NCI-H526 treated with DMSO at 0.1 percent for 48 hours (cell line): ENCODE results near the gene BRIP1.
"Not testable (repeated sequence)": the region's sequence is repeated elsewhere in the genome, so short reads cannot be mapped to it uniquely, and the experiment has no call there.

Experiments
- DNase-seq: peaks from one replicate; lab custom pipeline; 2025; lab: John Stamatoyannopoulos, UW

BRIP1 gene

DNA sequence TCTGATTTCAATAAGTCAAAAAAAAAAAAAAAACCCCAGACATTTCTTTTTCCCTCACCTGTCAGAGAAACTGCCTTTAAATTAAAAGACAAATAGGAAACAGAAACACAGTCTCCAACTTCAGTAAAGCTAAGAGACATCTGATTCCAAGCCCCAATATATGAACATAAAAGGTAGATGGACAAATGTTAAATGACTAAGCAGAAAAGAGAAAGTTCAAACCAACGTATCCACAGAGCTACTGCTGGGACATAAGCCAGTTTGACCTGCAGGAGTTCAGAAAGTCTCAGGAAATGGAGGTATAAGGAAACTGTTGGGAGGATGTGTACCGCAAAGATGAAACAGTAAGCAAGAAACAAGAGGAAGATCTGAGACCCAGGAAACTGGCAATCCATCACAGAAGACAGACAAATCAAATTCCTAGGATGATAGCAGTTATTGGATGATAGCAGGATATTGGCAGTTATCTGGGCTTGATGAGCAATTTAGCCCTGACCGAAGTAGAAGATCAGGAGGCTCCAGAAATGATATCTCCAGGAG, 135.0 kb downstream of the BRIP1 start:
- DNase-seq, result no peak

DNA sequence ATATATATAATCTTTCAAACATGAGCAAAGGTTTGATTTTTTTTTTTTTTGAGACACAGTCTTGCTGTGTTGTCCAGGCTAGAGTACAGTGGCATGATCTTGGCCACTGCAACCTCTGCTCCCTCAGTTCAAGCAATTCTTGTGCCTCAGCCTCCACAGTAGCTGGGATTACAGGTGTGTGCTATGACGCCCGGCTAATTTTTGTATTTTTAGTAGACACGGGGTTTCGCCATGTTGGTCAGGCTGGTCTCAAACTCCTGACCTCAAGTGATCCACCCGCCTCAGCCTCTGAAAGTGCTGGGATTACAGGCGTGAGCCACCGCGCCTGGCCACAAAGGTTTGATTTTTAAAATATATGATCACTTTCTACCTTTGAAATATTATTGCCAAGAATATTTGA, 135.5 kb downstream of the BRIP1 start:
- DNase-seq, result not testable (repeated sequence)

DNA sequence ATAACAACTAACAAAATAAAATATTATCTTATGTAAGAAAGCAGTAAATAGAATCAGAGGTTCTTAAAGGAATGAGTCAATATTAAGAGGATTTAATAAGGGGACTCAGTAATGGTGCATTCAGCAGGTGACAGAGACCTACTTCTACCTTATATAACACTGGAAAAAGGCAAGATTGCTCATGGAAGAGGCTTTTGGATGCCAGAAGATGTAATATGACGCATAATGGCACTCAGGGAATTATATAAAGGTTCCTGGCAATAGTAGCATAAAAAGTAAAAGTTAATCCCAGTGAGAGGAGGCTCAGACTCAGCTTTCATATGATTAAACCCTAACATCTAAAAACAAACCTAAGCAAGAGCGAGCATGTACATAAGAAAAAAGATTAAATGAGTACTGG, 136.4 kb downstream of the BRIP1 start:
- DNase-seq, result no peak

DNA sequence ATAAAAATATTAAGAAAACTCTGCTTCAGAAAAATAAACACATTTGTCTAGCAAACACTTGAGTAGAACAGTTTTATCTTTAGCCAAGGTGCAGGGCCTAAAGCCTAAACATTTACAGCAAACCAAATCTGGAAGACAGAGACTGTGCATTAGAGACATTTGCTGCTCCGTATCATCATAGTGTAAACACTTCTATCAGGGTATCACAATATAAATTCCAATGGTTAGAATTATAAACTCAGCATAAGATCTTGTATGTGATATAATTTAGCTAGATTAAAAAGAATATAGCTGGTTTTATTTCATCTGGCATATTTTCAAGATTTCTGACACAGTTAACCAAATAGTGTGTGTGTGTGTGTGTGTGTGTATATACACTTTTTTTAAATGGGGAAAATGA, 138.6 kb downstream of the BRIP1 start:
- no peak for DNase-seq

DNA sequence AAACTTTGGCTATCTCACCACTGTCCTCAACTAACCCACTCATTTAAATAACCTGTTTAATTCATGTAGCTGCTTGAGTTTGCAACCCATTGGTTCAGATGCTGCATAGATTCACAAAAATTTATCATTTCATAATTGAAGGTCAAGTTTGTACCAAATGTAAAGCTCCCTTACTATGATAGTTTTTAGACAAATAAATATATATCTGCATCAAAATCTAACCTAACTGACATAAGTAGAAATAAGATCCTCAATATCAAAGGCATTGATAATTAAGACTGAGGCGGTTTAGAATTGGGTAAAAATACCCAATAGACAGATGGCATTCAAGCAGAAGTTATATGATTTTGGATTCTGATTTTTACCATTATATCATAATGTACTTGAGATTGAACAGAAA, 139.4 kb downstream of the BRIP1 start:
- DNase-seq, result no peak

DNA sequence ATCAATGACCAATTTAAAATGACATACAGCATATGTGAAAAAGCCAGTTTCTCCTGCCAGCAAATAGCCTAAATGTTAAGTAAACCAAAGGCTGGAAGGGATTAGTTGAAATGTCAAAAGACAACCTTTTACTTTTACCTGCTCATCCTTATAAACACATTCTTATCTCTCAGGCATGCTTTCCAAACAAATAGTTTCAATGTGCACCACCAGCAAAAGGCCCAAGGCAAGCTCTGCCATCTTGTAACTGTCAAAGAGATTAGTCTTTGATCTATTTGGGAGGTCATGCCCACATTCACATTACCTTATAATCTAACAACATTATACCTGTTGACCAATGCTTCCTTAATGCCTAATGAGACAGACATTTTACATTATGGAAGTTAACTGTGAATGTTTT, 140.1 kb downstream of the BRIP1 start:
- no peak for DNase-seq

DNA sequence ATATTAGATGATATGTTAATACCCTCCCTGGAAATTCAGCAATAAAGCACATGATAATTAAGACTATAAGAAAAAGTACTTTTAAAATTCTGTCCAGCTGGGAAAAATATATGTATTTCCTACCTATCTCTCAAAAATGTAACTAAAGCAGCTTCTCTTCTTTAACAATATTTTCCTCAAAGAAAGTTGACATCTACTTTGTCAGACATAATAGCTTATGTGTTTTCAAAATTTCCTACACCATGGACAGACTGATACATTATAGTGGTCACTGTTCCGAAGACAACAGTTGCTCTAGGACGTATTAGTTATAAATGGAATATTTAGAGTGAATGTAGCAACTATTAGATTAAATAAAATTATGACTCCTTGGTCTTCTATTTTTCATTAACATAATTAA, 140.9 kb downstream of the BRIP1 start:
- DNase-seq, result no peak

DNA sequence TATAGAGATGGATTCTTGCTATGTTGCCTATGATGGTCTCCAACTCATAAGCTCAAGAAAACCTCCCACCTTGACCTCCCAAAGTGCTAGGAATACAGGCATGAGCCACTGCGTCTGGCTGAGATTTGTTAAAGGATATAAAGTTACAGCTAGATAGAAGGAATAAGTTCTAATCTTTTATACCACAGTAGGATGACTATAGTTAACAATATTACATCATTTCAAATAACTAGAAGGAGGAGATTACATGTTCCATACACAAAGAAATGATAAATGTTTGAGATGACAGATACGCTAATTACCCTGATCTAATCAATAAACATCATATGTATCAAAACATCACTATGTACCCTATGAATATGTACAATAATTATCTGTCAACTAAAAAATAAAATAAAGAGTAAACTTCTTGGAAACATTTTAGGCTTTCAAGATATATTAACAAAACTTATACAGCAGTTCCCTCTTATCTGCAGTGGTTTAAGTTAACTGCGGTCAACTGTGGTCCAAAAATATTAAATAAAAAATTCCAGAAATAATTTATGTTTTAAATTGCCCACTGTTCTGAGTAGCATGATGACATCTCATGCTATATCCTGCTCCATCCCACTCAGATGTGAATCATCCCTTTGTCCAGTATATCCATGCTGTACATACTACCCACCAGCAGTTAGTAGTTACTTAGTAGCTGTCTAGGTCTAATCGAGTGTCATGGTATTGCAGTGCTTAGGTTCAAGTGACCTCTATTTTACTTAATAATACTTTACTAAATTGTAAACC, 143.1 kb downstream of the BRIP1 start:
- DNase-seq, result no peak

DNA sequence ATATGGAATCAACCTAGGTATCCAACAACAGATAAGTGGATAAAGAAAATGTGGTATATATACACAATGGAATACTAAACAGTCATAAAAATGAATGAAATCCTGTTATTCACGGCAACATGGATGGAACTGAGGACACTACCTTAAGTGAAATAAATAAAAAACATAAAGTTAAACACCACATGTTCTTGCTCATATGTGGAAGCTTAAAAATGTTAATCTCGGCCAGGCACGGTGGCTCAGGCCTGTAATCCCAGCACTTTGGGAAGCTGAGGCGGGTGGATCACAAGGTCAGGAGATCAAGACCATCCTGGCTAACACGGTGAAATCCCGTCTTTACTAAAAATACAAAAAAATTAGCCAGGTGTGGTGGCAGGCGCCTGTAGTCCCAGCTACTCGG, 144.1 kb downstream of the BRIP1 start:
- not testable (repeated sequence) for DNase-seq

DNA sequence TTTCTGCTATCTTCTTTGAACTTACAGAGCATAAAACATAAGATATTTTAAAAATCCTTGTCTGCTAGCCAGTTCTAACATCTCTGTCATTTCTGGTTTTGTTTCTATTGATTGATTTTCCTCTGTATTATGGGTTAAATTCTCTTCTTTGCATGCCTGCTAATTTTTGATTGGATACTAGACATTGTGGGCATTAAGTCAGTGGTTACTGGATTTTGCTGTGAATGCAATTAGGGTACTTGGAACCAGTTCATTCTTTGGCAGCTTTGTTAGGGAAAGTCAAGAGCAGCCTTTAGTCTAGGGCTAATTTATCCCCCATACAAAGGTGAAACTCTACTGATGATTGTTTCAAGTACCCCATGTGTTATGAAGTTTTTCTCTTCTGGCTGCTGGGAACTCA, 145.3 kb downstream of the BRIP1 start:
- DNase-seq, result no peak

DNA sequence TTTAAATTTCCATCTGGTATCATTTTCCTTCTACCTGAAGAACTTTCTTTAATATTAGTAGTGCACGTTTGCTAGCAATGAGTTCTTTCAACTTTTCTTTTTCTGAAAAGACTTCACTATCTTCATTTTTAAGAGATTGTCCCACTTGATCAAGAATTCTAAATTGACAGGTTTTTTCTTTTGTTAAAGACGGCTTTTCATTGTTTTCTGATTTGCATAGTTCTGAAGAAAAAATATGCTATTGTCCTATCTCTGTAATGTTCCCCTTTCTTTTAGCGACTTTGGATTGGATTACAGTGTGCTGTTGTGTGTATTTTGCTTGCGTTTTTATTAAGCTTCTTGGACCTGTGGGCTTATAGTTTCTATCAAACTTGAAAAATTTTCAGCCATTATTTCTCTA, 146.0 kb downstream of the BRIP1 start:
- DNase-seq, result no peak

DNA sequence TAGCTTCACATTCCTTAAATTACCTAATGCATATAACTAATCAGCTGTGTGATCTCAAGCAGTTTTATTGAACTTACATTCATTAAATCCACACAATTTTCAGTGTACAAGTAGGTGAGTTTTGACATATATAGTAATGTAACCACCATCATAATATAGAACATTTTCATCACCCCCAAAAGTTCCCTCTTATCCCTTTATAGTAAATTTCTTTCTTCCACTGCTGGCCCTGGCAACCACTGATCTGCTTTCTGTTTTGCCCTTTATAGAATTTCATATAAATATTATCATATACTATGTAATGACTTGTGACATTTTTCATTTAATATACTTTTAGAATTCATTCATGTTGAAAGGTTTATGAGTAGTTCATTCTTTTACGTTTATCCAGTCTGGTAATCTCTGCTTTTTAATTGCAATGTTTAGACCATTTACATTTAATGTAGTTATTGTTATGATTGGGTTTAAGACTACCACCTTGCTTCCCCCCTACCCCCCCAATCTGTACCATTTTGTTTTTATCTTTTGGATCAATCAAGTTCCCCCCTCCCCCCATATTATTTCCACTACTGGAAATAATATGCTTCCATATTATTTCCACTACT, 147.0 kb downstream of the BRIP1 start:
- no peak for DNase-seq

DNA sequence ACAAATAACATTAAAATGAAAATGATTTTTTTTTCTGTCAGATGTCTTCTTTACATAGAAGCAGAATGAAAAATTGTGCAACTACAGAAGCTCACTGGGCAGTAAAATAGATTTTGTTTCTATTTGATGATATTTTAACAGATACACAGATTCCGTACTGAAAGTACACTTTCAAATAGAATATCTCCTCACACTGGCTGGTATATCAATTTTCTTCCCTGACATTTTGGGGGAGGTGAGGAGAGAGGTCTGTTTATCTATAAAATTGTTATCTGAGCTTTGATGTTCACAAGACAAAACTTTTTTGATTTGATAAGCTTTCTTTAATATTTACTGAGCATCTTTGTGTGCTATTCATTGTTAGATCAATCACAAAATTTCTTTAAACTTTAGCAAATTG, 148.0 kb downstream of the BRIP1 start:
- no peak for DNase-seq

DNA sequence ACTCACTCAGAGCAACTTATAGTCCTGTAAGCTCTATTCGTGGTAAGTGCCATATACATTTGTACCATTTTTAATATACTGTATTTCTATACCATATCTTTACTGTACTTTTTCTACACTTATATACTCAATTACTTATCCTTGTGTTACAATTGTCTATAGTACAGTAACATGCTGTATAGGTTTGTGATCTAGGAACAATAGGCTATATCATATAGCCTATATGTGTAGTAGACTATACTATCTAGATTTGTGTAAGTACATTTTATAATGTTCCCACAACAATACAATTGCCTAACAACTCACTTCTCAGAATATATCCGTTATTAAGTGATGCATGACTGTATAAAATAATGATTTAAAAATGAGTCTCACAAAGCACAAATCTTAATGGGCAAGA, 149.0 kb downstream of the BRIP1 start:
- DNase-seq, result no peak

DNA sequence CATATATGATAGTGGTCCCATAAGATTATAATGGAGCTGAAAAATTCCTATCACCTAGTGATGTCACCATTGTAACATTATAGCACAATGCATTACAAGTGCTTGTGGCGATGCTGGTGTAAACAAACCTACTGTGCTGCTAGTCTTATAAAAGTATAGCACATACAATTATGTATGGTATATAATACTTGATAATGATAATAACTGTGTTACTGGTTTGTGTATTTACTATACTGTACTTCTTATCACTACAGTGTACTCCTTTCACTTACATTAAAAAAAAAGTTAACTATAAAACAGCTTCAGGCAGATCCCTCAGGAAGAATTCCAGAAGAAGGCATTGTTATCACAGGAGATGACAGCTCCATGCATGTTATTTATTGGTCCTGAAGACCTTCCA, 150.3 kb downstream of the BRIP1 start:
- DNase-seq, result no peak

DNA sequence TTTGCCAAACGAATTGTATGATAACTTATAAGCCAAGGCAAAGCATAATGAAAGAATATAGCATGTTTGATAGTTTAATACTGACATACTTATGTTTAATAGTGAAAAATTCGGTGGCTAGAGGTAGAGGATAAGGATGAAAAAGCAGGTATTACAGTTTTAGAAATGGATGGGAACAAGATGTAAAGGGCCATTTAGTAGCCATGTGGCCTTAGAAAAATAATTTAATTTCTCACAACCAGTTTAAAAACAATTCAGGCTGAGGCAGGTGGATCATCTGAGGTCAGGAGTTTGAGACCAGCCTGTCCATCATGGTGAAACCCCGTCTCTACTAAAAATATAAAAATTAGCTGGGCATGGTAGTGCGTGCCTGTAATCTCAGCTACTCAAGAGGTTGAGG, 152.8 kb downstream of the BRIP1 start:
- no peak for DNase-seq

DNA sequence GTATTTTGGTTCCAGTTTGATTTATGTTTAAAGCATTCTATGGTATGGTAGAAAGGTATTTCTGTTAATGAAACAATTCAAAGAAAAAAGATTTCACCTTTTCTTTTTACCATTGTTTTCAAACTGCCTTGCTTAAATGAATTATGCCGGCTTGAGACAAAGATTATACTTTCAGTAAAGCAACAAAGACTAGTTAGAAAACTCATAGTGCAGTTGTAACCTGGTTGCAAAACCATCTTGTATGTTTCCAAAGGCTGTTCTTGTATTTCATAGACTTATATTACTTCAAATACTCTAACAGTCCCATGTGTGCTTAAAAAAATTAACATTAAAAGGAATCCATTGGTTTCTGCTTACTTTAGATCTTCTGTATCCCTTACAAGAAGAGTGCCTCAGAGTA, 153.8 kb downstream of the BRIP1 start:
- DNase-seq, result no peak

DNA sequence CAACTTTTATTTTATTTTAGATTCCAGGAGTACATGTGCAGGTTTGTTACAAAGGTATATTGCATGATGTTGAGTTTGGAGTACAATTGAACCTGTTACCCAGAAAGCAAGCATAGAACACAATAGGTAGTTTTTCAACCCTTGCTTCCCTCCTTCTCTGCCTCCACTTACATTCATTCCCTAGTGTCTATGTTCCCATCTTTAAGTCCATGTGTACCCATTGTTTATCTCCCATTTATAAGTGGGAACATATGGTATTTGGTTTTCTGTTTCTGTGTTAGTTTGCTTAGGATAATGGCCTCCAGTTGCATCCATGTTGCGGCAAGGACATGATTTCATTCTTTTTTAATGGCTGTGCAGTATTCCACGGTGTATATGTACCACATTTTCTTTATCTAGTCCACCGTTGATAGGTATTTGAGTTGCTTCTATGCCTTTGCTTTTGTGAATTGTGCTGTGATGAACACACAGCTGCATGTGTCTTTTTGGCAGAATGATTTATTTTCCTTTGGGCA, 158.3 kb downstream of the BRIP1 start:
- no peak for DNase-seq

DNA sequence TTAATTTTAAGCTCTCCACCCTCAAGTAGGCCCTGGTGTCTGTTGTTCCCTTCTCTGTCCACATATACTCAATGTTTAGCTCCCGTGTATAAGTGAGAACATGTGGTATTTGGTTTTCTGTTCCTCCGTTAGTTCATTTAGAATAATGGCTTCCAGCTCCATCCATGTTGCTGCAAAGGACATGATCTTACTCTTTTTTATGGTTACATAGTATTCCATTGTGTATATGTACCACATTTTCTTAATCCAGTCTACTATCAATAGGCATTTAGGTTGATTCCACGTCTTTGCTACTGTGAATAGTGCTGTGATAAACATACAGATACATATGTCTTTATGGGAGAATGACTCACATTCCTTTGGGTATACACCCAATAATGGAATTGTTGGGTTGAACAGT, 160.9 kb downstream of the BRIP1 start:
- no peak for DNase-seq

DNA sequence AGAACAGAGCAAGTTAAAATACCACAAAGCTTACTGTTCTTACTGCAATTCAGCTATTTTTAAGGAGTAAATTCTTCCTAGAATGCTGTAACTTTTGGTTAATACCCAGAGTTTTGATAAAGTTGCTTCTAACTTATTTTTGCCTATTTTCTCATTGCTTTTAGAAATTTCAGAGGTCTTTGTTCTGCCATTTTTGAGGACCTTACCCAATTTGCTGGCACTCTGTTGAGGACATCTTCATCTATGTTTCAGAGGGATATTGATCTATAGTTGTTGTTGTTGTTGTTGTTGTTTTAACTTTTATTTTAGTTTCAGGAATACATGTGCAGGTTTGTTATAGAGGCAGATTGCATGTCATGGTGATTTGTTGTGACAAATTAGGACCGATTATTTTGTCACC, 161.3 kb downstream of the BRIP1 start:
- no peak for DNase-seq

DNA sequence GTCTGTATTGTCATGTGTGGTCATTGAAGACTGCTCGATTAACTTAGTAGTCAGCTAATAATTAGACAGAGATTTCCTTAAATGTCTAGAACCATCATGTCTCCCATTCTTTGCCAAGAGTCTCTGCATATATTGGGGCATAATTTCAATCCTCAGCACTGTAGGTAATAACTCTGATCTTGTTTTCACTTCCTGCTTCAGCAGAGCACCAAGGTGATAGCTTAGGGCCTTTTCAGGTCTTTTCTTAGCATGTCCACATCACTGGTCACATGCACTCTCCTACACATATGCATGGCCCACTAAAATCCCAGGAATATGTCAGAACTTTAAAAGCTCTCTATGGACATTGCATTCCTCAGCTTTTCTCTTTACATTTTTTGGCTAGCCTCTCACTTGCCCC, 162.0 kb downstream of the BRIP1 start:
- no peak for DNase-seq

DNA sequence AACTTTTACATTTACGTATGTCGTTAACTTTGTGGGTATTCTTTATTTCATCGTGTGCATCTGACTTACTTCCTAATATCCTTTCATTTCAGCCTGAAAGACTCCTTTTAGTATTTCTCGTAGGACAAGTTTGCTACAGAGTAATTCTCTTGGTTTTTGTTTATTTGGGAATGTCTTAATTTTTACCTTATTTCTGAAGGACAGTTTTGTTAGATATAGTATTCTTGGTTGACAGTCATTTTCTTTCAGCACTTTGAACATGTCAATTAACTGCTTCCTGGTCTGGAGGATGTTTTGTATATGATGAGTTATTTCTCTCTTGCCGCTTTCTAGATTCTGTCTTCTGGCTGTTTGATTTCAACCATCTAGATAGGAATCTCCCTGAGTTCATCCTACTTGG, 163.1 kb downstream of the BRIP1 start:
- DNase-seq, result no peak

DNA sequence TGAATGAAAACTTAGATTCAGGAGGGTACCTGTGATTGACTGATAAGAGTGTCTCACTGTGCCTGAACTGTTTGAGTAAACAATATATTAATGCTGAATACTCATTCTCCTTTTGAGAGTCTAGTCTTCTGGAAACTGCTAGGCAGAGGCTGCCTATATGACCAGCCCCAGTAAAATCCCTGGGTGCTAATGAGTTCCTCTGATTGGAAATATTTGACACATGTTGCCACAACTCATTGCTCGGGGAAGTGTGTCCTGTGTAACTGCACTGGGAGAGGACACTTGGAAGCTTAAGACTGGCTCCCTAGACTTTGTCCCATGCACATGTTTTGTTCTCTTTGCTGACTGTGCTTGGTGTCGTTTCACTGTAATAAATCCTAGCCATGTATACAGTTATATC, 163.6 kb downstream of the BRIP1 start:
- no peak for DNase-seq

DNA sequence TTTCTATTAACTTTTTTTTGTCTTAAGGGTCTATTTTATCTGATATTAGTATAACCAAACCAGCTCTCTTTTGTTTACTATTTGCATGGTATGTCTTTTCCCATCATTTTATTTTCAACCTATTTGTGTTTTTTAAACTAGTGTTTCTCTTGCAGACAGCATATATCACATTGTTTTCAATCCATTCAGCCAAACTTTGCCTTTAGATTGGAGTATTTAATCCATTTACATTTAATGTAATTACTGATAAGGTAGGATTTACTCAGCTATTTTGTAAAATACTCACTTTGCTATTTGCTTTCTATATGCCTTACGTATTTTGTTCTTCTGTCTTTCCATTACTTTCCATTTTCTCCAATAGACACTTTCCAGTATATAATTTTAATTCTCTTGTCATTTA, 164.3 kb downstream of the BRIP1 start:
- no peak for DNase-seq
